T-helper 22 cell (primary cell): Measurements from ENCODE around the gene OGT.
A peak's percentile ranks its signal among the peaks of the same experiment; 100 is the strongest.
"Not testable (repeated sequence)": the region's sequence is repeated elsewhere in the genome, so short reads cannot be mapped to it uniquely, and the experiment has no call there.

Source experiments
- DNase-seq: peaks from one replicate; pipeline ENCODE4 v3.0.0-alpha.2; 2020; ENCODE audit warnings: low read depth

OGT gene

GRCh38 chrX:71586929-71587328 lies 54.0 kb downstream of the OGT start:
- no peak for DNase-seq

GRCh38 chrX:71593210-71593609 lies 60.3 kb downstream of the OGT start:
- not testable (repeated sequence) for DNase-seq

GRCh38 chrX:71599965-71600364 lies 67.1 kb downstream of the OGT start:
- DNase-seq = no peak

- DNase-seq = no peak
Measured at GRCh38 chrX:71603618-71604017, 70.7 kb downstream of the OGT start.

- no peak for DNase-seq
Measured at GRCh38 chrX:71604141-71604540, 71.2 kb downstream of the OGT start.

GRCh38 chrX:71604796-71605568 lies 72.1 kb downstream of the OGT start:
- DNase-seq = no peak

- DNase-seq = no peak
Measured at GRCh38 chrX:71606536-71607216, 73.8 kb downstream of the OGT start.

- DNase-seq = no peak
Measured at GRCh38 chrX:71607488-71607887, 74.6 kb downstream of the OGT start.

- DNase-seq = no peak
Measured at GRCh38 chrX:71609095-71609750, 76.3 kb downstream of the OGT start.

- not testable (repeated sequence) for DNase-seq
Measured at GRCh38 chrX:71611736-71612135, 78.8 kb downstream of the OGT start.

GRCh38 chrX:71612256-71612655 lies 79.4 kb downstream of the OGT start:
- DNase-seq = no peak

GRCh38 chrX:71615056-71615455 lies 82.2 kb downstream of the OGT start:
- DNase-seq = no peak

- DNase-seq = no peak
Measured at GRCh38 chrX:71615954-71616353, 83.0 kb downstream of the OGT start.

- DNase-seq = no peak
Measured at GRCh38 chrX:71616672-71617529, 84.0 kb downstream of the OGT start.

- DNase-seq = no peak
Measured at GRCh38 chrX:71617742-71618141, 84.8 kb downstream of the OGT start.

- DNase-seq = peak; percentile 56
Measured at GRCh38 chrX:71618303-71618721, 85.4 kb downstream of the OGT start, which contains the start of gene CXCR3. Gene CXCR3 (minus strand): TSS chrX:71618511. CDS start chrX:71618449, 62 bp downstream.

GRCh38 chrX:71618787-71619186 lies 85.9 kb downstream of the OGT start:
- no peak for DNase-seq

GRCh38 chrX:71619193-71619592 lies 86.3 kb downstream of the OGT start:
- DNase-seq = peak; percentile 55

- DNase-seq = no peak
Measured at GRCh38 chrX:71619986-71620385, 87.1 kb downstream of the OGT start.

GRCh38 chrX:71621603-71622002 lies 88.7 kb downstream of the OGT start:
- no peak for DNase-seq

- no peak for DNase-seq
Measured at GRCh38 chrX:71622032-71622575, 89.2 kb downstream of the OGT start.
